GM12801 (cell line): Measurements from ENCODE around the gene ZBTB7A.

Experiments
- CTCF ChIP-seq: IDR thresholded peaks from one replicate; pipeline ENCODE4 v1.5.1; 2011; ENCODE audit warnings: control low read depth; ENCODE audit not compliant: insufficient read length; ENCODE audit errors: extremely low read depth

ZBTB7A gene

GRCh38 chr19:4059891-4060620 is 6.6 kb downstream of the ZBTB7A start:
- no peak for TF ChIP-seq CTCF

GRCh38 chr19:4059453-4059871 is 7.2 kb downstream of the ZBTB7A start:
- TF ChIP-seq CTCF, result no peak

GRCh38 chr19:4058693-4059452 is 7.8 kb downstream of the ZBTB7A start:
- no peak for TF ChIP-seq CTCF

- no peak for TF ChIP-seq CTCF
Measured at GRCh38 chr19:4057931-4058692, 8.6 kb downstream of the ZBTB7A start.

- TF ChIP-seq CTCF, result no peak
Measured at GRCh38 chr19:4055209-4055552, 11.5 kb downstream of the ZBTB7A start.

- TF ChIP-seq CTCF, result no peak
Measured at GRCh38 chr19:4054441-4055208, 12.1 kb downstream of the ZBTB7A start.
